Testis (tissue), 3 donors: ENCODE results near the gene CFAP97. TPM values are rescaled to one million over a fixed set of nuclear protein-coding genes. Genes with fewer than 3 reads are reported as not detected.

Experiments used
- DNase-seq: peaks from one replicate; pipeline ENCODE4 v3.0.0-alpha.2; 2019
- H3K27ac ChIP-seq, 2 donors: fragments of 200-600 bp; sonication (generic); one replicate each; pipeline ENCODE4 v1.5.1; 2019
- H3K27me3 ChIP-seq: fragments of 200-600 bp; sonication (generic); one replicate; pipeline ENCODE4 v1.5.1; 2019
- H3K36me3 ChIP-seq: fragments of 200-600 bp; sonication (generic); one replicate; pipeline ENCODE4 v1.5.1; 2017; ENCODE audit warnings: low read depth; ENCODE audit errors: missing control alignments
- H3K4me1 ChIP-seq: fragments of 200-600 bp; sonication (generic); one replicate; pipeline ENCODE4 v1.5.1; 2019
- H3K4me3 ChIP-seq, 2 donors: fragments of 200-600 bp; sonication (generic); one replicate each; pipeline ENCODE4 v1.5.1; 2017 to 2019
- H3K9me3 ChIP-seq: fragments of 200-600 bp; sonication (generic); one replicate; pipeline ENCODE4 v1.5.1; 2017
- POLR2A ChIP-seq: fragments of 450-650 bp; IDR thresholded peaks from one replicate; pipeline ENCODE4 v1.6.1; 2017; ENCODE audit warnings: antibody characterized with exemption, mild to moderate bottlenecking, moderate library complexity
- WGBS, 2 donors: methylation state at CpG; one replicate each; pipeline ENCODE4 v1.1.5; 2018; 5-methylcytosine and 5-hydroxymethylcytosine counted together
- intact Hi-C: fragments of 100-400 bp; cut with DNase I; formaldehyde crosslinking; loops from one replicate; pipeline ENCODE4 v1.15.1; 2023; ENCODE audit warnings: low total_unique reads
- polyA plus RNA-seq: library from polyadenylated mRNA; stranded (reverse); fragments of 350-450 nt; fragmentation: Illumina TruSeq; extraction: RNeasy Lipid Tissue Mini Kit (QIAGEN cat#74804); gene quantifications from one replicate; pipeline ENCODE4 v1.2.3, GENCODE V29; 2014; ENCODE audit warnings: low read depth, low replicate concordance; ENCODE audit not compliant: insufficient read depth
- total RNA-seq, 2 donors: library from RNA; depleted of rRNA; stranded (reverse); fragments of >200 nt; gene quantifications; one replicate each; pipeline ENCODE4 v1.2.3, GENCODE V29; 2016
- TF ChIP-seq, protein P1 (sequence below), 3 experiments: fragments of 450-650 bp in 2 of 3; fragments of 200-600 bp in 1 of 3; sonication (generic) in 1 of 3; IDR thresholded peaks; one replicate each; pipeline ENCODE4 v1.5.1; 2016 to 2019; ENCODE audit warnings: antibody characterized with exemption in 3 of 3, mild to moderate bottlenecking in 2 of 3, moderate library complexity in 1 of 3

Gene CFAP97
- total and polyA plus RNA-seq, 3 donors from 2014 or later = 49.4 to 59.7 (median 54.5) TPM

DNA sequence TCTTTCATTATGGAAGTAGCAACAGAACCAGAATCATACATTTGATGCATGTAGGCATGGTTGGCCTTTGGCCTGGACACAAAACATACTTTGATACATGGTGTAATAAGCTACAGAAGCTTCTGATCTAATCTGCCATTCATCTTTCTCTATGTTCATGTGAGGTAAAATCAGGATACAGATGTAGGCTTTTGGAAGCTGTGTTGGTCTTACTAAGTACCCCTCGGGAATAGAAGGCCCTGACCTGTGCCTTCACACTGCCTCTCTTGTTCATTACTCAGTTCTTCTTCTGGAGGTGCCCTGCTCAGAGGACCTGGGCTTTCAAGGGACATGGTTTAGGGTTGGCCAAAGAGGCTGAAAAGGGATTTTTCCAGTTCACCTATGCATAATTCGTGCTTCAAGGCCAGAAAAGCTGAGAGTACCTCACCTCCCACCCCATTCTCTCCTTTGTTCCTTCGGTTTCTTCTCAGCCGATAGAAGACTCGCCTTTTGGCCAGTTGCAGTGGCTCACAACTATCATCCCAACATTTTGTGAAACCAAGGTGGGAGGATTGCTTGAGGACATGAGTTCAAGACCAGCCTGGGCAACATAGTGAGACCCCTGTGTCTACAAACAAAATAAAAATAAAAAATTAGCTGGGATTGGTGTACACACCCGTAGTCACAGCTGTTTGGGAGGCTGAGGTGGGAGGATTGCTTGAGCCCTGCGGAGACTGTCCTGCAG, 31.5 kb upstream of the CFAP97 start:
- WGBS, 2 donors = 69 to 73% methylated on average over 7 of the region's 7 CpGs

DNA sequence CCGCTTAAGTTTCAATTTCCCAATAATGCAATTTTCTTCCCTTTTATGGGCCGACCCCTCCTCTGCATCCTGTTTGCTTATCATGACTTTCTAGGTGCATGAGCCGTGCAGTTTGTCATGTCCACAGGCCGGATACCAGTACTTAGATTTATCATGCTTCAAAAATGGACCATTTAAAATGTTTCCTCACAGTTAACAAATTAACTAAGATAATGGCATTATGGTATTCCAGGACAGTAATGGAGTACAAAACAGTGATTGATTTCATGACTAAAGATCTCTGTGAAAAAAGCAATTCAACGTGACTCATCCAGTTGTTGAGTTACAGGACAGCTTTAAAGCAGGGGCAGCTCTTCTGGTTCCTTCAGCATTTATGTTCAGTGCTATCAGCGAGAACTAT, 28.6 kb upstream of the CFAP97 start:
- 80 to 88% methylated on average over 6 of the region's 6 CpGs for WGBS, 2 donors
- Histone ChIP-seq H3K36me3 (no peaks in the 10 kb centered on the region), H3K27me3 (no peaks in the 10 kb centered on the region), H3K4me3 (no peak overlapping the region), H3K4me1 (peaks cover 11% of the 10 kb centered on the region), H3K9me3 (no peaks in the 10 kb centered on the region), H3K27ac (no peak overlapping the region)
- TF ChIP-seq, protein P1, sequence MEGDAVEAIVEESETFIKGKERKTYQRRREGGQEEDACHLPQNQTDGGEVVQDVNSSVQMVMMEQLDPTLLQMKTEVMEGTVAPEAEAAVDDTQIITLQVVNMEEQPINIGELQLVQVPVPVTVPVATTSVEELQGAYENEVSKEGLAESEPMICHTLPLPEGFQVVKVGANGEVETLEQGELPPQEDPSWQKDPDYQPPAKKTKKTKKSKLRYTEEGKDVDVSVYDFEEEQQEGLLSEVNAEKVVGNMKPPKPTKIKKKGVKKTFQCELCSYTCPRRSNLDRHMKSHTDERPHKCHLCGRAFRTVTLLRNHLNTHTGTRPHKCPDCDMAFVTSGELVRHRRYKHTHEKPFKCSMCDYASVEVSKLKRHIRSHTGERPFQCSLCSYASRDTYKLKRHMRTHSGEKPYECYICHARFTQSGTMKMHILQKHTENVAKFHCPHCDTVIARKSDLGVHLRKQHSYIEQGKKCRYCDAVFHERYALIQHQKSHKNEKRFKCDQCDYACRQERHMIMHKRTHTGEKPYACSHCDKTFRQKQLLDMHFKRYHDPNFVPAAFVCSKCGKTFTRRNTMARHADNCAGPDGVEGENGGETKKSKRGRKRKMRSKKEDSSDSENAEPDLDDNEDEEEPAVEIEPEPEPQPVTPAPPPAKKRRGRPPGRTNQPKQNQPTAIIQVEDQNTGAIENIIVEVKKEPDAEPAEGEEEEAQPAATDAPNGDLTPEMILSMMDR (IDR thresholded peaks at IDR 0.05) = no peak
- no peak for TF ChIP-seq POLR2A
- DNase-seq = no peak
- intact Hi-C loops = no loop called here

More for the DNA sequence above, 31.5 kb upstream of the CFAP97 start:
- H3K27me3 ChIP-seq = no peaks in the 10 kb centered on the region
- no peak overlapping the region for H3K27ac ChIP-seq
- H3K36me3 ChIP-seq = no peaks in the 10 kb centered on the region
- intact Hi-C loops = no loop called here
- no peak for DNase-seq
- peaks cover 5% of the 10 kb centered on the region for H3K4me1 ChIP-seq
- no peaks in the 10 kb centered on the region for H3K9me3 ChIP-seq
- no peak overlapping the region for H3K4me3 ChIP-seq
- no peak for TF ChIP-seq POLR2A
- TF ChIP-seq, protein P1 (IDR thresholded peaks at IDR 0.05) = no peak

DNA sequence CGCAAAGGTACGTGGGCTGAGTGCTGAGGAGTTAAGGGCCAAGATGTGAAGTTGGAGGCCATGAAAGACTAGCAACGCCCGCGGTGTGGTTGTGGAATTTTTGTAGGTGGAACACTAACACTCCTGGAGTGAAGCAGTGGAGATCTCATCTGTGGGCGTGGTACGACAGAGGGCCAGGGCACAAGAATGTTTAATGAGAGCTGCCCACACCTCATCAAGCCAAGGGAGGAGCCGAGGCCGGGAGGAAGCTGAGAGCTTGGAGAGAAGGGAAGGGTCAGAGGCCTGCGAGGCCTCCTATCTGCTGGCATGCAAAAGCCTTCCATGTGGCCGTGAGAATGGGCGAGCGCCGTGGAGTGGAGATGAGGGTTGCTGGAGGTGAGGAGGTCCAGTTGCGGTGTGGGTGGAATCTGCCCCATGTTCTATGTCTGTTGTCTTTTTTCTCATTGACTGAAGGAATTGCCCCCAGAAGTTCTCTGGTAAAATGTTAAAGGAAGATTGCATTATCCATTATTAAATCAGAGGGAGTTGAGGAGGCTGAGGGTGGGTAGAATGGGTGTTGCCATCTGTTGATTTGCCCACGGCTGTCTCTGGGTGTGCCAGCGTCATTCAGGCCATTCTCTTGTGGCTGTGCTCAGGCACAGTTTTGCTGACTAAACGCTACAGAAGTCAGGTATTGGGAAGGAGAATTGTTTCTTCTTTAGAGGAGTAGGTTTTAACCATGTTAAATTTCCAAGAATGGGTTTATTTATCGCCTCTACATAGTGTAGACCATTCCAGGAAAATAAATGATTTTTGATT, 25.4 kb upstream of the CFAP97 start:
- Histone ChIP-seq H3K4me1 (peaks cover 22% of the 10 kb centered on the region), H3K27me3 (no peaks in the 10 kb centered on the region), H3K9me3 (no peaks in the 10 kb centered on the region), H3K36me3 (no peaks in the 10 kb centered on the region), H3K27ac (peak overlapping the region in 1 of 2 donors; percentile 53), H3K4me3 (no peak overlapping the region)
- intact Hi-C loops = no loop called here
- no peak for DNase-seq
- 71 to 72% methylated on average over 19 of the region's 19 CpGs for WGBS, 2 donors
- TF ChIP-seq, protein P1 (IDR thresholded peaks at IDR 0.05) = no peak
- TF ChIP-seq POLR2A = no peak

DNA sequence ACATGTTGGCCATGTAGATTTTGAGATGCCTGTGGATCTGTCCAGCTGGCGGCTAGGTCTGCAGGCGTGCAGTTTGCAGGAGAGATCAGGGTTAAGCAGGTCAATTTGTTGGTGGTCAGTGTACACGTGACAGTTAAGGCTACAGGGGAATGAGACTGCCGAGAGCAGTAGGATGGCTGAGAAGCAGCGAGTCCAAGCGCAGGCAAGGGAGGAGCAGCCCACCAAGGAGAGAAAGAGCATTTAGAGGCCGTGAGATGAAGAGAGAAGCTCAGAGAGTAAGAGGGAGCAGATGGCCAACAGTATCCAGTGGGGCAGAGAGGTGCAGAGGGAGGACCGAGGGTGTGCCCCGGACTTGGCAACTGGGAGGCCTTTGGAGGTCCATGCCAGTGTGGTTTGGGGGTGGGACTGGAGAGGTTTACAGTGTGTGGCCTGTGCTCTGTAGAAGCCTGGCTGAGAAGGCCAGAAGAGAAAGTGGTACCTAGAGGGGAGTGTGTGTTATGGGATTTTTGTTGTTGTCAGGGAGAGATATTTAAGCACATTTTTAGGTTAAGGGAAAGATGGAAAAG, 24.0 kb upstream of the CFAP97 start:
- Histone ChIP-seq H3K9me3 (no peaks in the 10 kb centered on the region), H3K27ac (peak overlapping the region in 1 of 2 donors; percentile 69), H3K4me1 (peaks cover 22% of the 10 kb centered on the region), H3K36me3 (no peaks in the 10 kb centered on the region), H3K27me3 (no peaks in the 10 kb centered on the region), H3K4me3 (no peak overlapping the region)
- DNase-seq = no peak
- intact Hi-C loops = no loop called here
- TF ChIP-seq POLR2A = no peak
- TF ChIP-seq, protein P1 (IDR thresholded peaks at IDR 0.05) = no peak
- WGBS, 2 donors = 44 to 51% methylated on average over 9 of the region's 9 CpGs
